ENCODE measurements around the gene CCDC195.
"Not testable (repeated sequence)": the region's sequence is repeated elsewhere in the genome, so short reads cannot be mapped to it uniquely, and the experiment has no call there.

Gene CCDC195

DNA sequence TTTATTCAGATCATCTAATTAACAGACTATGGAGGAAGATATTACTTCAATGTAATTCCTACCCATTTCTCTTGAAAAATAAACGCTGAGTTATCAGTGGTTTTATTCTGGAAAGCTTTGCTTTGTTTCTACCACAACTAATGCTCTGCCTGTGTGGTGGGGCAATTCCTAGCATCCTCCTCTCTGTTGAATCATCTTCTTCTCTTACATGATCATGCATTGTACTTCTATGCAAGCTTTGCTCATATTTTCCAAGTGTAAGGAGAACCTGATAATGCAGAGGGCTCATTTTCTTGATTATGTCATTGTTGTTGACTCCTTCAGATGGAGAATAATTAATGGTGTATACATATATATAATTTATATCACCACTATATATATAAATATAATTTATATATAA, 46.7 kb downstream of the CCDC195 start:
- Mint-ChIP-seq H3K36me3 (ENCODE audit: low read depth) (no peaks in the 10 kb centered on the region), H3K27ac (no peak overlapping the region), H3K27me3 (peaks cover 3% of the 10 kb centered on the region), H3K4me3 (no peak overlapping the region), H3K9me3 (no peaks in the 10 kb centered on the region), H3K4me1 (peaks cover 5% of the 10 kb centered on the region)
- ATAC-seq (no peak), DNase-seq (no peak)

GRCh38 chr2:224668123-224668909, 47.8 kb downstream of the CCDC195 start:
- Mint-ChIP-seq H3K27ac (no peak overlapping the region), H3K4me1 (peaks cover 5% of the 10 kb centered on the region), H3K4me3 (no peak overlapping the region), H3K27me3 (no peaks in the 10 kb centered on the region), H3K36me3 (ENCODE audit: low read depth) (peaks cover 2% of the 10 kb centered on the region), H3K9me3 (peaks cover 2% of the 10 kb centered on the region)
- DNase-seq (no peak), ATAC-seq (no peak)

GRCh38 chr2:224666951-224667553, 49.1 kb downstream of the CCDC195 start:
- peaks cover 8% of the 10 kb centered on the region for H3K9me3 Mint-ChIP-seq
- ATAC-seq (no peak), DNase-seq (no peak)
- H3K27ac Mint-ChIP-seq, result no peak overlapping the region
- peaks cover 2% of the 10 kb centered on the region for H3K36me3 Mint-ChIP-seq (ENCODE audit: low read depth)
- peaks cover 5% of the 10 kb centered on the region for H3K4me1 Mint-ChIP-seq
- H3K27me3 Mint-ChIP-seq, result peaks cover 1% of the 10 kb centered on the region
- H3K4me3 Mint-ChIP-seq, result no peak overlapping the region

- not testable (repeated sequence) for H3K9me3 Mint-ChIP-seq; H3K4me1 Mint-ChIP-seq; H3K4me3 Mint-ChIP-seq; H3K27me3 Mint-ChIP-seq; H3K27ac Mint-ChIP-seq; H3K36me3 Mint-ChIP-seq (ENCODE audit: low read depth); ATAC-seq; DNase-seq
These were observed 52.8 kb downstream of the CCDC195 start for GRCh38 chr2:224663322-224663721.

DNA sequence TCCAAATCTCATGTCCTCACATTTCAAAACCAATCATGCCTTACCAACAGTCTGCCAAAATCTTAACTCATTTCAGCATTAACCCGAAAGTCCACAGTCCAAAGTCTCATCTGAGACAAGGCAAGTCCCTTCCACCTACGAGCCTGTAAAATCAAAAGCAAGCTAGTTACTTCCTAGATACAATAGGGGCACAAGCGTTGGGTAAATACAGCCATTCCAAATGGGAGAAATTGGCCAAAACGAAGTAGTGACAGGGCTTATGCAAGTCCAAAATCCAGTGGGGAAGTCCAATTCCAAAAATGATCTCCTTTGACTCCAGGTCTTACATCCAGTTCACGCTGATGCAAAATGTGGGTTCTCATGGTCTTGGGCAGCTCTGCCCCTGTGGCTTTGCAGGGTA, 54.5 kb downstream of the CCDC195 start:
- H3K27ac Mint-ChIP-seq, H3K4me3 Mint-ChIP-seq: not testable (repeated sequence)

DNA sequence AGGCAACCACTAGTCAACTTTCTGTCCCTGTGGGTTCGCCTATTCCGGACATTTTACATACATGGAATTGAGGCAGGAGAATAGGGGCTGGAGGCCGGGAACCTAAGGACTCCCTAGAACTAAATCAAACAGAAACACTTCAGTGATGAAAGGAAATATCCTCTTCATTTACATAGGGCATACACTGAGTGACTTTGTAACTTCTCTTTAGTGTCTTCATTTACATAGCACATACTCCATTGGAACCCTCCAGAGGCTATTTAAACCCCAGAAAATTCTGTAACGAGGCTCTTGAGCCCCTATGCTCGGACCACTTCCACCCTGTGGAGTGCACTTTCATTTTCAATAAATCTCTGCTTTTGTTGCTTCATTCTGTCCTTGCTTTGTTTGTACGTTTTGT, 56.5 kb downstream of the CCDC195 start:
- Mint-ChIP-seq H3K4me1 (no peaks in the 10 kb centered on the region), H3K9me3 (peaks cover 8% of the 10 kb centered on the region), H3K27ac (no peak overlapping the region), H3K4me3 (no peak overlapping the region), H3K27me3 (peaks cover 3% of the 10 kb centered on the region), H3K36me3 (ENCODE audit: low read depth) (peaks cover 2% of the 10 kb centered on the region)
- ATAC-seq (no peak), DNase-seq (no peak)

More for the DNA sequence above, 54.5 kb downstream of the CCDC195 start:
- H3K27me3 Mint-ChIP-seq; DNase-seq; H3K9me3 Mint-ChIP-seq; H3K36me3 Mint-ChIP-seq (ENCODE audit: low read depth); ATAC-seq; H3K4me1 Mint-ChIP-seq: not testable (repeated sequence)

DNA sequence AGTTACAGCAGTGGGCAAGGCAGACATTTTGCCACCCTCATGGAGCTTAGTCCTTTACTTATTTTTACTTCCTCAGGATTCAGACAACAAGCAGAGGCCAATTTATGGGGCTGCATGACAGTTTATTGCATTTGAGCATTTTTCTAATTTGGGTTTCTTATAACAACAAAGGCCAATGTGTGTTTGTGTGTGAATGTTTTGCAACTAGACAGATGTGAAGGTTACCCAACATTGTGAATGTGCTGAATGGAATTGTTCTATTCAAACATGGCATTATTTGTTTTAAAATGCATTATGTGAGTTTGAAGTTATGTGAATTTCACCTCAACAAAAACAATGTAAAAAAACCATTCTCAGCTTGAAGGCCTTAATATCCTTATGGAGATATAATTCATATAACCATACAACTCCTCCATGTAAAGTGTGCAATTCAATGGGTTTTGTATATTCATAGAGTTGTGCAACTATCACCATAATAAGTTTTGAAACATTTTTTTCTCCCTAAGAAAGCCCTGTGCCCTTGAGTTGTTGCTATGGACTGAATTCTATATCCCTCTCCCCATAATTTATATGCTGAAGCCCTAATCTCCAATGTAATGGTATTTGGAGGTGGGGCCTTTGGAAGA, 57.3 kb downstream of the CCDC195 start:
- ATAC-seq, result no peak
- Mint-ChIP-seq H3K27ac (no peak overlapping the region), H3K4me1 (no peaks in the 10 kb centered on the region), H3K9me3 (peaks cover 8% of the 10 kb centered on the region), H3K27me3 (peaks cover 3% of the 10 kb centered on the region), H3K36me3 (ENCODE audit: low read depth) (peaks cover 2% of the 10 kb centered on the region), H3K4me3 (no peak overlapping the region)
- no peak for DNase-seq

DNA sequence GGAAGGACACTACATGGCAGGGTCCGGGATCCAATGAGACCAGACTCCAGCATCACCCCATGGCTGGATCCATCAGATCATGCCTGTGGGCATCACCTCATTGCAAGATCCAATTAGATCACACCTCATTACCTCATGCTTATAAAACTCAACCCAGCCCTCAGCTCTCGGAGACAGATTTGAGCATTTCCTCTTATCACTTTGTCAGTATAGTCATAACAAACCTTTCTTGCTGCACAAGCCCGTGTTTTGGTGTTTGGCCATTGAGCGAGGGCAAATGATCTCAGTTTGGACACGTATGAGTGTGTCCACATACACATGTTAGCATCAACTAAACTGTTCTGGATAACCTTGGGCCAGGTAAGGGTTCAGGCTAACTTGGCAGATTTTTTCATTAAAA, 58.8 kb downstream of the CCDC195 start:
- DNase-seq (no peak), ATAC-seq (no peak)
- H3K36me3 Mint-ChIP-seq (ENCODE audit: low read depth), result no peaks in the 10 kb centered on the region
- no peaks in the 10 kb centered on the region for H3K4me1 Mint-ChIP-seq
- peaks cover 3% of the 10 kb centered on the region for H3K27me3 Mint-ChIP-seq
- no peaks in the 10 kb centered on the region for H3K9me3 Mint-ChIP-seq
- no peak overlapping the region for H3K27ac Mint-ChIP-seq
- H3K4me3 Mint-ChIP-seq, result no peak overlapping the region

- Mint-ChIP-seq H3K4me1 (no peaks in the 10 kb centered on the region), H3K9me3 (no peaks in the 10 kb centered on the region)
These were observed 61.1 kb downstream of the CCDC195 start for GRCh38 chr2:224655006-224655537.

More at GRCh38 chr2:224655006-224655537, 61.1 kb downstream of the CCDC195 start:
- Mint-ChIP-seq H3K27ac (no peak overlapping the region), H3K36me3 (ENCODE audit: low read depth) (no peaks in the 10 kb centered on the region), H3K4me3 (no peak overlapping the region), H3K27me3 (peaks cover 2% of the 10 kb centered on the region)
- ATAC-seq, result no peak
- no peak for DNase-seq
